Middle frontal gyrus (tissue), 1 donor: ENCODE measurements around the gene MEX3A.
"Not testable (repeated sequence)": the region's sequence is repeated elsewhere in the genome, so short reads cannot be mapped to it uniquely, and the experiment has no call there.

ENCODE experiments used
- DNase-seq: peaks from one replicate; pipeline ENCODE4 v3.0.0-alpha.2; 2015; ENCODE audit warnings: low spot score; ENCODE audit errors: extremely low spot score

The MEX3A gene

DNA sequence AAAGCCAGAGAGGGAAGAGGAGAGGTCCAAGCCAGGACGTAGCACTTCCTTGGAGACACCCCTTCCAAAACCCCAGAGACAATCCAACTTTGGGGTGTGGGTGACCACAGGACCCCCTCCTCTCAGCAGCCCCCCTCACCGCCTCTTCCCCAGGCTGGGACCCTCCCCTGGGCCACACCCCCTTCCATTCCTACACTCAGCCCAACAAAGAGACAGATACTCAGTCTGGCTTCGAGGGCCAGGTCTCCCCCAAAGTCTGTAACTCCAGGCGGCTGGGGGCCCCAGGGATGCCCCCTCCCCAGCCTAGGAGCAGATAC, 1.4 kb downstream of the MEX3A start:
- no peak for DNase-seq

DNA sequence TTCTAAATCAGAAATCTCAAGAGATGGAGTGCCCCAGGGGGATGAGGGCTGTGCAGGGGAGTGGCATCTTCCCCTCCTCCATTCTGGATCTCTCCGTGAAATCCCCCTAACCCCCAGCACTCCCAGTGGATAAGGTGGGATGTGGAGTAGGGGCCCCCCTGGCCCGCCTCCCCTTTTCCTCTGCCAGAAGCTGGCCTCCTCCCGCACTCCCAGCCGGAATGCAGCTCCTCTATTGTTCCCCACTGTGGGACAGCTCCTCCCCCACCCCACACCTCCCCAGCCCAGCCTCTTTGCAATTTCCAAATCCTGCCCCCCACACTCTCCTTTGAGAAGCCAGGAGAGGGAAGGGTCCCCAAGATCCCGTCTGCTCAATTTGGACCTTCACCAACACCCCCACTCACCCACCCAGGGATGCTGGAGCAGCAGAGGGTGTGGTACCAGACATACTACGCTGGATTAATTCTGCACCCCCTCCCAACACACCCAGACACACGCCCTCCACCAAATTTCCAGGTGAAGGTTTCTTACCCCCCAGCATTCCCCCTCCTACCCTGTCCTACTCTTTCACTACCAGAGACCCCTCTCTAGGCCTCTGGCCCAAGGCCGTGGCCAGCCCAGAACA, 1.9 kb downstream of the MEX3A start:
- DNase-seq: no peak

DNA sequence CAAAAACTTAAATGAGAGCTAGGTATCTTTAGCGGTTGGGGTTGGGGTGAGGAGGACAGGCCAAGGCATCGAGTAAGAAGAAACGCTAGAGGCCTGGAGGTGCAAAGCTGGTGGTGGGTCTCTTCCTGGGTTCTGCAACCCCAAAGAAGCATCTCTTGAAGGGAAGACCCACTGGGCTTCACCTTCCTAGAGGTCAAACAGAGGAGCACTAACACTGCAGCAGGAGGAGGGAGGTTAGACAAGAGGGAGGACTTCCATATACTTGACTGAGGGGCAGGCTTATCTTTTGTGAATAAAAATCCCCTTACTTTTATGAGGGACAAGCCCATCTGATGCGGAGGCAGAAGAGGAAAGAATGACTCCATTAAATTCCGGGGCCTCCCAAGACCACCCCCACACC, 2.5 kb downstream of the MEX3A start:
- DNase-seq: no peak

DNA sequence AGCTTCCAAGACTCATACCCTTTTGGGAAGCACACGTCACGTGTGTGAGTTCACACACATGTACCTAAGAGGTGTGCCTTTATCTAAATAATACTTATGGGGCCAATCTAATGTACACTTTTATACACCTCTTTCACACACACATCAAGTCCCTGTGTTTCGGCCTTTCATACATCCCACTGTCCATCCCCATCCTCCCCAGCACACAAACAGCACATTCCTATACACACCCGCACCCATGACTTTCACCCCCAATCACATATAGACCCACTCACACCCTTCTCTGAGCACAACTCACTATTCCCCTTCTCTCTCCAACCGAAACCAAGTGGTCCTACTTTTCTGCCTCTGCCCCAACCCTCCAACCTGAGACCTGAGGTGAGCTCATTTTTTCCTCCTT, 3.5 kb downstream of the MEX3A start:
- DNase-seq: no peak

DNA sequence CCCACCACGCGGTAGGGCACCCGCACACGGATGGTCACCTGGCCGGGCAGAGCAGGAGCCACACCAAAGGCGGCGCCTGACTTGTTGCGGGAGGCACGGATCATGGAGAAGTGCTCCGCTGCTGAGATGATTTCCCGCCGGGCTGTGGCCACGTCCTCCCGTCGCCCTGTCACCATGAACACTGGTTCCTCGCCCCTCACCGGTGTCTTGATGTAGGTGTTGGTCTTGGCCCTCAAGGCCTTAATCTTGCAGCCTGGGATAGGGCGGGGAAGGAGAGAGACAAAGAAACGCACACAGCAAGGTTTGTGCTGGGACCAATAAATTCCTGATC, 4.9 kb downstream of the MEX3A start:
- no peak for DNase-seq

DNA sequence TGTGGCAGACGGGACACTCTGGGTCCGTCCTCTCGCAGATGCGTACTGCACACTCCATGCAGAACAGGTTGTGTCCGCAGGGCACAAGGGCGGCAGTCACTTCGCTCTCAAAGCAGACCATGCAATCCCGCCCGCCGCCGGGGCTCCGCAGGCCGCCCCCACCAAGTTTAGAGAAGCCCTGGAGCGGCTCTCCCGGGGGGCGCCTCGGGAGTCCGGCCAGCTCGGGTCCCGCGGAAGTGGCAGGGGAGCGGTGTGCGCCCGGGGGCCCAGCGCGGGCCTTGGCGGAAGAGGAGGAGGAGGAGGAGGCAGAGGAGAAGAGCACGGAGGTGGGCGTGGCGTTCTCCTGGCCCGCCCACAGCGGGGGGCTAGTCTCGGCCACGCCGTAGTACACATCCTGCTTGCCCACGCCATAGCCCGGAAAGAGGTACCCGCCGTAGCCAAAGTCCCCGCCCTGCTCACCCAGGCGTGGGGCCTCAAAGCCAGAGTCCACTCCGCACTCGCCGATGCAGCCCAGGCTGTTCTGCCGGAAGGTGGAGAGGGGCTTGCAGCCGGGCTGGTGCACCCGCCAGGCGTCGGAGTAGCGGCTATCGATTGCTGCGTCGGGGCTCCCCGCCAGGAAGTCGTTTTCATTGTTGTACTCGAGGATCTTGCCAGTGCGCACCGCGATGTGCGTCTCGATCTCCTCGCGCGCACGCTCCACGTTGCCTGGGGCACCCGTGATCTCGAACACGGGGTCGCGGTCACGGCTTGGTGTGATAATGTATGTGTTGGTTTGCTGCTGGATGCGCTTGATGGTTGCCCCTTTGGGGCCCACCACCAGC, 5.4 kb downstream of the MEX3A start:
- no peak for DNase-seq

DNA sequence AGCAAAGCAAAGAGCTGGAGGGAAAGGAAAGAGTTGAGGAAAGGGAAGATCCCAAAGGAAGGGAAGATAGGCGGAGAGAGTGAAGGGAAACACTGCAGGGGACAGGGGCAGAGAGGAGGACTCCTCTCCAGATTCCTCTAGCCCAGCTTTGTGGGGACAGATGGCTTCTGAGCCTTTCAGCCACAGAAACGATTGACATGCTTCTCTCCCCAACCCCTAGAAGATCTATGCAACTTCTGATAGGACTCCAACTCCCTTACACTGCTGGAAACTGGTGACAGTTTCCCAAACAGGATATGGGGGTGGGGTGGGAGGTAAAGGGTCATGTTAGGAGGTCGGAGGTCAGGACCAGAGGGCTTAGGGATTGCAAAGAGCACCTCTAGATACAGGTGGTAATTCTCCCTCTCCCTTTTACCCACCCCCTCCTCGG, 6.5 kb downstream of the MEX3A start:
- DNase-seq: no peak

DNA sequence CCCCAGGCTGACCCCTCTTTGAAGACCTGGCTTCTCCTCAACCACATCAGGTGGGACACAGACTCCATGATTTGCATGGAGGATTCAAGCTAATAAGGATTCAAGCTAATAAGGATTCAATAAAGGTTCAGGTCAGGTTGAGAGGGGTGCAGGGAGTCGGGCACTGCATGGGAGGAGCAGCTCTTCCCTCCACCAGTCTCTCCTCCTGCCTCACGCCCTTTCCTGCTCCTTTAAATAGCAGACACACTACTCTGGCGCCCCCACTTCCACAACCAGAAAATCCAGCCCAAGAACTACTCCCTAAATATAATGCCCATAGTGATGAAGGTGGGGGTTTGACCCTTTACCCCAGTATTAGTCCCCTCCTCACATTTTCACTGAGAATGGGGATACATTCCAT, 7.1 kb downstream of the MEX3A start:
- no peak for DNase-seq

DNA sequence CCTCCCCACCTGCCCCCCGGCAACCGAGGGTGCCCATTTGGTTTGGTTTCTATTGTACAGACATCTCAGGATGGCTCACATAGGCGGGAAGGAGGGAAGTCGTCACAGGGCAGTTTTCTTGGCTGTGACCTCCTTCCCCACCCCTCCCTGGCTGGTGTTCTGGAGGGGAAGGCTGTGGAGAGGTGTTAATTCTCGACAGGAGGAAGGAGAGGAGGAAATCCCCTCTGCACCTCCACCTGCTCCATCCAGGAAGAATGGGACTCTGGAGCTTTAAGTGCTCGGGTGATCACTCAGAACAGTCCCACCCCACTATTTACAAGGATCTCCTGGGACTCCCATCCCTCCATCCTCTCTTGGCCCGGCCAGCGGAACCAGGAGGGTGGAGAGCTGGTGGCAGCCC, 7.6 kb downstream of the MEX3A start:
- DNase-seq: no peak

DNA sequence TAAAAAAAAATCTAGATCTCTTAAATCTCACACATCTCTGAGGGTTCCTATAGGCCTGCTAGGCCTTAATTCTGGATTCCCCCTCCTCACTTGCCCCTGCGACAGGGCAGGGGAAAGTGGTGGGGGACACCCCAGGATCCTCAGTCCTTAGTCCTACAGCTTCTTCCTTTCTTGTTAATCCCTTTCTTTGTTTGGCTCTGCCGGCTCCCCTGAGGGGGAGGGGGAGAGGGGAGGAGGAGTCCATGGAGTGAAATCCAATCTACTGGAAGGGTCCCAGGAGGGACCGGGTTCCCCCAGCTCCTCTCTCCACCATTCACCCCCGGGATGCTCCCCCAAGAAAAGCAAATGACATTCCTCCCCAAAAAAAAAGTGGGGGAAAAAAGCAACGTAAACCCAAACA, 8.5 kb downstream of the MEX3A start:
- DNase-seq: no peak

DNA sequence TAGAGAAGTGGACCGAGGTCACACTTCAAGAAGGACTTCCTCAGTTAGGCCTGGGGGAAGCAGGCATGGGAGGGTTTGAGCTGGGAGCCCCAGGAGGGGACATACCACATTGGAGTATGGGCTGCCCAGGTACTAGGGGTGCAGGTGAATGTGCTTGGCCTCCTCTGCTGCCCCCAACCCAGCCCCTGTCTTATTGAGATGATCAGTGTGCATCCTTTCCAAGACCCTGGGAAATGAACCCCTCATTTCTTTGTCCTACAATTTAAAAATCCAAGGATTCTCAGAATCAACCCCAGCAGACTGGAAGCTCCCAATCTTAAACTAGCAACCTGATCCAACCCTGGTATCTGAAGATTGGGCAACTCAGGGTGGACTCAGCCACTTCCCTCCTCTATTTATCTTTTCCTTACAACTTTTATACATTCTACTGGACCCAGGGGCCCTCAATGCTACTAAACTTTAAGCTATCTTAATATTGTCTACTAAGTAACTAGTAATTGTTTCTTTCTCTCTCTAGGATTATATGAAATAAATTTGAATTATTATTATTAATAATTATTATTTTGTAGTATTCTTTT, 9.1 kb downstream of the MEX3A start:
- DNase-seq: no peak

DNA sequence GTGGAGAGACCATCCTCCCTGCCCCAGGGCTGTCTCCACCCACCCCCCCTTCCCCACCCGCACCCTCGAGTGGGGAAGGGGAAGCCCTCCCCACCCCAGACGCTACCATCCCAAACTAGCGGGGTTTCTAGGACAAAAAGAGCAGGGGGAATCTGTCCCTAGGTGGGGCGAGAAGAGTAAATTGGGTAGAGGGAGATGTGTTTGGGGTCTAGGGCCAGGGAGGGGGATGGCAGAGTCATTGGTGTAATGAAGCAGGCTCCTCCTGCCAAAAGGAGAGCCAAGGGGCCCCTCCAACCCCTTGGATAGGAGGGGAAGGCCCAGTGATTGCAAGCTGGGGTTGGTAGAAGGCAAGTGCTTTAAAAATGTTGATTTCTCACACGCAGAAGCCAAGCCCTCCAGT, 10.0 kb downstream of the MEX3A start:
- no peak for DNase-seq

DNA sequence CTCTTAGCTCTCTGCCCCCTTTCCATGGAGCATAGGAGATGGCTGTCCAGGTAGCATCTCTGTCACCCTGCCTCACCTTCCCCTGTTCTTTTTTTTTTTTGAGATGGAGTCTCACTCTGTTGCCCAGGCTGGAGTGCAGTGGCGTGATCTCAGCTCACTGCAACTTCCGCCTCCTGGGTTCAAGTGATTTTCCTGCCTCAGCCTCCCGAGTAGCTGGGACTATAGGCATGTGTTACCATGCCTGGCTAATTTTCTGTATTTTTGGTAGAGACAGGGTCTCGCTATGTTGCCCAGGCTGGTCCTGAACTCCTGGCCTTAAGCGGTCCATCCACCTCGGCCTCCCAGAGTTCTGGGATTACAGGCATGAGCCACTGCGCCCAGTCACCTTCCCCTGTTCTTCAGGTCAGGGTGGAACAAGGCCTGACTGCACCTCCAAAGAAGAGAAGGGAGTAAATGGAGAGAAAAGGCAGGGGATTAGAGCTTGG, 10.9 kb downstream of the MEX3A start:
- DNase-seq: not testable (repeated sequence)

DNA sequence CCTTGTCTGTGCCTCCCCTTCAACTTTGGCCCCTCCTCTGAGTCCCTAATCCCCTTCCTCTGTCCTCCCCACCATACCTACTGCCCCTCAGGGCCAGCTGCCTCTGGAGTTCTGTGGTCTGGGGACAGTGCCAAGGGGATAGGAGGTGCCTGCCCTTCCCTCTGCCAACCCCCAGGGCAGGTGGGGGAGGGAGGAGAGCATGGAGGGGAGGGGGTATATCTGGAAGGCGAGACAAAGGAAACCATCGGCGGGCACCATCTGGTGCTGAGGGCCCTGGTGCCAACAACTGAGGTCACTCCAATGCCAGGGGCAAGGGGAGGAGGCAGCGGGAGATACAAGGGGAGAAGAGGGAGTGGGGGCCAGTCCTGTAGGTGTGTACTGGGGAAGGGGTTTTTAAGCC, 11.7 kb downstream of the MEX3A start:
- no peak for DNase-seq

DNA sequence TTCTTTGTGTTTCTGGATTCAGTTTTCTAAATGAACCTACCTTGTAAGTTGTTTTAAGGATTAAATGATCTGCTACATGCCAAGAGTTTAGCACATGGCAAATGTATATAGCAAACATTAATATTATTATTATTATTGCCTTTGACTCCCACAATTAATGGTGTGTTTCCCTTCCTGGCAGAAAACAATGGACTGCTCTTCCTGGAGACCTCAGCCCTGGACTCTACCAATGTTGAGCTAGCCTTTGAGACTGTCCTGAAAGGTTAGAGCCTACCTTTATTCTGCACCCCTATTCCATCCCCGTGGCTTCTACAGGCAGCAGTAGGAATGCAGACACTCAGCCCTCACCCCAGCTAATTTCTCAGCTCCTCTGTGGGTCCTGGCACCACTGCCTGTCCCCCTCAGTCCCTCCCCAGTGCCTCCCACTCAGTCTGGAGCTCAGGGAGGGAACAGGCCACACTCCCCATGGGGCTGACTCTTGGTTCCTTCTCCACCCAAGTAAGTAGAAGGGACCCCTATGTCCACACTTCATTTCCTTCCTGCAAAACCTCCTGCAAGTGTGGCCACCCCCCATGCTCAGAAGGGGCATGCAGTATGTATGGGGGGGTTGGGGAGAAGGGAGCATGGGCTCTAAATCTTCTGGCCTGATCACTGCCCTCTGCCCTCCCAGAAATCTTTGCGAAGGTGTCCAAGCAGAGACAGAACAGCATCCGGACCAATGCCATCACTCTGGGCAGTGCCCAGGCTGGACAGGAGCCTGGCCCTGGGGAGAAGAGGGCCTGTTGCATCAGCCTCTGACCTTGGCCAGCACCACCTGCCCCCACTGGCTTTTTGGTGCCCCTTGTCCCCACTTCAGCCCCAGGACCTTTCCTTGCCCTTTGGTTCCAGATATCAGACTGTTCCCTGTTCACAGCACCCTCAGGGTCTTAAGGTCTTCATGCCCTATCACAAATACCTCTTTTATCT, 12.5 kb downstream of the MEX3A start:
- no peak for DNase-seq

DNA sequence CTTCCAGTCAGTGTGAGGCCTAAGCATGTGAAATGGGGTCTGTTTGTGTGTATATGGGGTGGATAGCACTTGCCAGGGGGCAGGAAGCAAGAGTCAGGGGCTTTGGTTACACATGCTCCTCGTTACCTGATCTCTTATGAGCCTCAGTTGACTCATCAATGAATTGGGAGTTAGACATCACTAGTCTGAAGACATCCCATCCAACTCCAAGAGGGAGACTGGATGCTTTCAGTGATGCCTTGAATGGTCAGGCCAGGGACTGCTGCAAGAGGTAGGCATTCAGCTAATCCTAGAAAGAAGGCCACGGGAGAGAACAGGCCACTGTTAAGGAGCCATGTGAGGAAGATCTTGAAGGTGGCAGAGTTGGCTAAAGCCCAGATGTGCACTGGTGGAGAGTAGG, 15.0 kb downstream of the MEX3A start:
- no peak for DNase-seq

DNA sequence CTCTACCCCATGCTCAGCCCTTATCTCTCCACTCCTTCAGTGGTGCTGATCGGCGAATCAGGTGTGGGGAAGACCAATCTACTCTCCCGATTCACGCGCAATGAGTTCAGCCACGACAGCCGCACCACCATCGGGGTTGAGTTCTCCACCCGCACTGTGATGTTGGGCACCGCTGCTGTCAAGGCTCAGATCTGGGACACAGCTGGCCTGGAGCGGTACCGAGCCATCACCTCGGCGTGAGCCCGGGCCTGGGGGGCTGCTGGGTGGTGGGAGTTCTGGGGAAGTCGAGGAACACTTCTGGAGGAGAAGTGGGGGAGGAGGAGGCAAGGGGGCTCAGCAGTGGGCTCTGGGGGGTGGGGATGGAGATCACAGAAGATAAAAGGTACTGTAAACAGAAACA, 16.4 kb downstream of the MEX3A start:
- no peak for DNase-seq

DNA sequence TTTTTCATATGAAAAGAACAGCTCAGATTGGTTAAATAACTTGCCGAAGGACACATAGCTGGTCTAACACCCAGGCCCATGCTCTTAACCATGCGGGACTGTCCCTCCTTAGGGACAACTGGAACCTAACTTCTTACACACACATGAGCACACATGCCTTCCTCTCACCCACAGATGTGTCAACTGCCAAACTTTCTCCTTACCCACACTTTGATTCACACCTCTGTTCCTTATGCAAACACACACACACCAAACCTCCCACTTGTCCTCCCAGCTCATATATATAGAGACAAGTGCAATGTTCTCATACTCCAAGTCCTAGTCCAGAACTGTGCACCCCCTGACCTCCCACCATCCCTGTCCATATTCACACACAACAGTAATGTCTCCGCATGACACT, 17.1 kb downstream of the MEX3A start:
- peak; percentile 27 for DNase-seq

DNA sequence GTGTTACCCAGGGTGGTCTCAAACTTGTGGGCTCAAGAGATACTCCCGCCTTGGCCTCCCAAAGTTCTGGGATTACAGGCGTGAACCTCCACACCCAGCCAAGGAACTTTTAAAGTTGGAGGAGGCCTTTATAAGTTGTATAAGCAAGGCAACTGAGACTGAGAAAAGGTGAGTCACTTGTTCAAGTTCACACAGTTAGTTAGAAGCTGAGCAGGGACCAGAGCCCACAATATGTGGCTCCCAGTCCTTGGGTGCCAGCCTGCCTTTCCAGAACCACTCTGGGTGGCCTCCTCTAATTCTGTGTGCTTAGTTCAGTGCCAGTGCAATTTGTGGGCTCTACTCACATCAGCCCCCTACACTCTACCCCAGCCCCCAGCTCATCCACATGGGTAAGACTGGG, 17.6 kb downstream of the MEX3A start:
- no peak for DNase-seq

DNA sequence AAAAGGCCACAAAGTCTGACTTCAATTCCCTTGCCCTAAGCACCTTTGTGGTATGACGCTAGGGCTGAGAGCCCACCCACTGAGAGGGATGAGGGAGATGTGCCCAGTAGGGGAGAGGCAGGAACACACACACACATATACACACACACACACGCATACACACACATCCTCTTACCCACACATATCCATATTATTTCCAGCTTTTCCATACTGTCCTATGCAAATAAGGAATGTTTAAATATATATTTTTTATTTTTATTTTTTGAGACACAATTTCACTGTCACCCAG, 18.3 kb downstream of the MEX3A start:
- DNase-seq: no peak

DNA sequence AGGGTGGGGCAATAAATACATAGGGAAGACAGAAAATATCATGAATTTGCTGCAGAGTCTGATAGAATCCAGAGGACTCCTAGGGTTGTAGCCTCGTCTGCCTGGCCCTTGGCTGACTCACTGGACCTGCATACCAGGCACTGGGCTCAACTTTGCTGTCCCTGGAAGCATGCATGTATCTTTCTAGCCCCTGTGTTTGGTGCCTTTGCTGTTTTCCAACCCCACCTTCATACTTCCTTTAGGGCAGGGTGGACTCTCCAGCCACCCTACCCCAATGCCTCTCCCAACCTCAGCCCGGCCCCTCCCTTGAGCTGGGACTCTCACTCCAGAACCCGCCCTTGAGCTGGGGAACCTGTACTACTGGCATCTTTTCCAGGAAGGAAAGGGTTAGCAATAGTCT, 20.1 kb downstream of the MEX3A start:
- no peak for DNase-seq
